Uterus (tissue), 2 donors: Measurements from ENCODE around the gene PFKFB3.

Experiments
- CTCF ChIP-seq, 4 experiments: fragments of 200-600 bp in 2 of 4; fragments of 450-650 bp in 2 of 4; sonication (generic) in 2 of 4; IDR thresholded peaks; one replicate each; pipeline ENCODE4 v1.5.1; 2016 to 2019; ENCODE audit warnings: antibody characterized with exemption in 4 of 4, mild to moderate bottlenecking in 2 of 4, moderate library complexity in 1 of 4
- POLR2A ChIP-seq, 2 donors: fragments of 450-650 bp; IDR thresholded peaks; one replicate each; pipeline ENCODE4 v1.6.1; 2016; ENCODE audit warnings: antibody characterized with exemption in 2 of 2, mild to moderate bottlenecking in 1 of 2, moderate library complexity in 1 of 2

DNA sequence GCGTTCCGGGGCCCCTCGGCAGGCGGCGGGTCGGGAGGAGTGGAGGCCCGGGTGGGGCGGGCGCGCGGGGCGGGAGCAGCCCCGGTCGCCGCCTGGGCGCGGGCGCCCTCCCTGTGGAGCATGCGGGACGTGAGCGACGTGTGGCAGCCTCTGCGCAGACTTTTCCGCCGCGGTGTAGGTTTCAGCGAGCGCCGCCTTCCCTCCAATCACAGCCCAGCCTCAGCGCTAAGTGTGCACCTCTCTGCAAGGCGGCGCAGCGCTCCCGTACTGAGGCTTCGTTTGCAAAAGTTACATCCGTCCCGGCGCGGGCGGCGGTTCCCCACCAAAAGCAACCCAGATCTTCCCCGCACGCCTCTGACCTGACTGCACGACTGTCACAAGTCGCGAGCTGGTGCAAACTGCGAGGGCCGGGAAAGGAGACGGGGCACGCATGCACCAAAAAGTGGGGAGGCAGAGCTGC, 1.2 kb upstream of the PFKFB3 start:
- TF ChIP-seq CTCF (IDR thresholded peaks at IDR 0.05) (peak in 3 of 4 experiments; percentile 4 to 12 (median 11)), POLR2A (IDR thresholded peaks at IDR 0.05) (no peak)
